NK-92 treated with Interleukin-12 subunit alpha and Interleukin-12 subunit beta, amount 100 ng/mL, for 24 hours (cell line): ENCODE measurements around the gene MYO6.

Experiments used
- DNase-seq: peaks from one replicate; lab custom pipeline; 2025; lab: John Stamatoyannopoulos, UW

Gene MYO6

DNA sequence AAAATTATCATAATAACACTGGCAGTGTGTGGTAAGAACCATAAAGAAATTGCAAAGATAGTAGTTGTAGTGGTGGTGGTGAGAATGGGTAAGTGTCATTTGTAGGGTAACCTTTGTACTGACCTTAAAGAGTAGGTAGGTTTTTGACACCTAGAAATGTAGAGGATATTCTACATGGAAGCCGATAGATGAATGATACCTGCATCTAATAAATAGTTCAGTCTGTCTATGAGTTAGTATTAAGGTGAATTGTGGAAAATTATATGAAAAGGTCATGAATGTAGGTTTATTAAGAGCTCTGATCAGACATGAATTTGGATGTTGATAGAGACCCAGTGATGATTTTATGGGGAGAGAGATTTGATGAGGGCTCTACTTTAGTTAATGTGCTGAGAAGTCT, 78.1 kb downstream of the MYO6 start:
- no peak for DNase-seq

DNA sequence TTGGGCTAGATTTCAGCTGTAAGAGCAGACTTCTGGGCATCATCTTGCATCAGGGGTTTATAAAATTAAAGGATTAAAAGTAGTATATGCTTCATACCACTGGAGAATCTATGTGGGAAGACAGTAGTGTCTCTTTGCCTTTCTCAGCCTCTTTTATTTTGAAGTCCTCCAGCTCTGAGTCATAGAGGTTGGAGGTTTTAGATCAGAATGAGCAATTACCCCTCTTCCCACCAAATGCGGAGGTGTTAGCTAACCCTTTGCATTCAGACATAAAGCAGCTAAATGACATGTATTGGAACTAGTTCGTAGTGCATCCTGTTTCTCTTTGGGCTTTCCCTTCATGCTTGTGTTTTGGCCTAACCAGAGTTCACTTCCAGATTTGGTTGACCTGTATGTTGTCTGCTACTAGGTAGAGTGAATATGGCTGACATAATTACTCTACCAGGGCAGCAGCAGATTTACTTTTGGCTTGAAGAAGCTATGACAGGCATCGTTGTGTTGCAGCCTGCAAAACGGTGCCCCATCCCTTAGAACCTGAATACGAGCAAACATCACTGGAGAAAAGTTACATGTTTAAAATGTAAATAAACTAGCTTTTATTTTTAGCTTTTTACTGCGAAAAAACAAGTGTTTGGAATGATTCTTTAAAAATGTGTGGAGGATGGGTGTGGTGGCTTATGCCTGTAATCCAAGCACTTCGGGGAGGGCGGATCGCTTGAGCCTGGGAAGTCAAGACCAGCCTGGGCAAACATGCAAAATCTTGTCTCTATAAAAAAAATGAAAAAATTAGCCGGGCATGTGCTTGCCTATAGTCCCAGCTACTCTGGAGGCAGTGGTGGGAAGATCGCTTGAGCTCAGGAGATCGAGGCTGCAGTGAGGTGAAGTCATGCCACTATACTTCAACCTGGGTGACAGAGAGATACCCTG, 82.2 kb downstream of the MYO6 start:
- no peak for DNase-seq

DNA sequence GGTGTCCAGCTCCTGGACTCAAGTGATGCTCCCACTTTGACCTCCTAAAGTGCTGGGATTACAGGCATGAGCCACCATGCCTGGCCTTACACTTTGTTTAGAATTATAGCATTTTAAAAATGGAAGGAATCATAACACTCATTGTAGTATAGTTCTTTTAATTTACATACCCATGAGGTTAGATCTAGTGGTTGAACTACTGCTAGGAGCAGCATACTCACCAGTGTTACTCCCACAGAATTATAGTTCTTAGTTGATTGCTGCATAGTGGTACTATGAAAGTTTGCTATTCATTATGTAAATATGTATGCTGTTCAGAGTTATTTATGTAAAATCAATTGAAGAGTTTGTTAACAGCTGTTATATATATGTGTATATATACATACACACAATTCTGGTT, 85.4 kb downstream of the MYO6 start:
- no peak for DNase-seq

GRCh38 chr6:75842191-75842590, 93.2 kb downstream of the MYO6 start:
- DNase-seq = no peak

DNA sequence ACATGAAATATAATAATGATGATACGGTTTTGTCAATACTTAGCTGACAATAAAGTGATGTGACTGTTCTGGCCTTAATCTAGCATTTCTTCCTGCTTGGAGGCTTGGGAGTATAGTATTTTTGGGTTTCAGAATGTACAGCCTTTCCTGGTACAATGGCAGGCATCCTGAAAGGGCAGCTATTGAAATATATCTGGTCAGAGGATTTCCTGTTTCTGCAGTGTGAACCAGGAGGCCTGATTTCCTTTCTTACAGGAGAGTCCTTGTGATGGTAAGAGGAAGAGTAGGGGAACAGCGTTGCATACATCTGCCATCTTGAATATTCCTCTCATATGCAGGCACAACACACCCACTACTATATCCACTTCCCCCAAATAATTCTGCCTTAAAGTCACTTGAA, 93.7 kb downstream of the MYO6 start:
- no peak for DNase-seq

DNA sequence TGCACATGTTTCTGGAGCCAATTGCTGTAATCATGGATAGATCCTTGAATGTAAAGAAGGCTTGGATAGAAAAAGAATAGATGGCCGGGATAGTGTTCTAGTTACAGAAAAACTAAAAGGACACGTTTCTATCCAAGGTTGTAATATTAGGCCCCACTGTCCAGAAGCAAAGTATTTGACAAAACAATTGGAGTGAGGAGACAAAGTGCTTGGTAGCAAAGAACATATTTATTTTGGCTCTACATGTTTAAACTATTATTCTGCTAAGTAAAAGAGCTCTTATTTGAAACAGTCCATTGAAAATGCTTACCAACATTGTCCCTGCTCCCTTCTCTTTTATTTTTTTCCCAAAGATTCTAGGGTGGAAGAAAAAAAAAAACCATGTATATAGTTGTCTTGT, 94.4 kb downstream of the MYO6 start:
- DNase-seq = no peak

GRCh38 chr6:75848274-75848673, 99.2 kb downstream of the MYO6 start:
- no peak for DNase-seq

- no peak for DNase-seq
Measured at GRCh38 chr6:75849329-75850025, 100.4 kb downstream of the MYO6 start.

DNA sequence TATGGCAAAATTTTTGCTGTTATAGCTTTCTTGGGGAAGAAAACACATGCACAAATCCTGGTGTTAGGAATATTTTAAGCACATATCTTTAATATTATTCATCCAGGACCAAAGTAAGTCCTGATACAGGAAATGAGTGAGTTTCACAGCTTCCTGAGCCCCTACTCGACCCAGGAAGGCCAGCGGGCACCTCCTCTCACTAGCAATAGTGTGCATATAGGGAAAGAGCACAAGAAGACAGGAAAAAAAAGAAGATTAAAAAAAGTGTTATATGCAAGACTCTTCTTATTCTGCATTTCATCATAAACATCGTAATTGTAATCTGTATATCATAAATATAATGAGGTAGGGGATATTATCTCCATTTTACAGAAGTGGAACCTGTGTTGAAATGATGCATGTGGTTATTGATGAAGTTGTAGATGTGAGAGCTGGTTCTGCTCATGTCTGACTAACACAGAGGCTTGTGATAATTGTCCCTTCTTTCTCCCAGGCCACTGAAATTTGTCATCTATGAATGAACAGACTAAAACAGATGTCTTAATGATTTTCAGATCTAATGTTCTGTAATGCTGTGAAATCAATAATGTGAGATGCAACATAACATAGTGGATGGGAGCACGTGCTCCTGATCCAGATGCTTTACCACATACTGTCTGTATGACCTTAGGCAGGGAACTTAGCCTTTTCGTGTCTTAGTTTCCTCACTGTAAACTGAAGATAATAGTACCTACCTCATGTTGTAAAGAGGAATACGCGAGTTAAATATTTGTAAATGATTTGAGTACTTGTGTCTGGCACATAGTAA, 101.2 kb downstream of the MYO6 start:
- DNase-seq = no peak

GRCh38 chr6:75852721-75853120, 103.7 kb downstream of the MYO6 start:
- DNase-seq = no peak

GRCh38 chr6:75853806-75854205, 104.8 kb downstream of the MYO6 start:
- DNase-seq = no peak

GRCh38 chr6:75855052-75855451, 106.0 kb downstream of the MYO6 start:
- DNase-seq = no peak

DNA sequence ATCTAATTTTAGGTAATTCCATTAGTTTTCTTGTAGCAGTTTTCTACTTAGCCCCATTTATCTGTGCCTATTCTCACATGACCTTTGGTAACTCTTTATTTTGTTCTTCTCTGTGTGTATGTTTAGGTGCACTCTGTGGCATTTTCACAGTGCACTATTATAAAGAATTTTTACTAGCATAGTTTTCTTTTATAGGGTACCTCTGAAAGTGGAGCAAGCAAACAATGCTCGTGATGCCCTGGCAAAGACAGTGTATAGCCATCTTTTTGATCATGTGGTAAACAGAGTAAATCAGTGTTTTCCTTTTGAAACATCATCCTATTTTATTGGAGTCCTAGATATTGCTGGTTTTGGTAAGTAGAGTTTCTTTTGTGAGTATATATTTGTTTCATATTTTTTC, 107.9 kb downstream of the MYO6 start:
- no peak for DNase-seq

DNA sequence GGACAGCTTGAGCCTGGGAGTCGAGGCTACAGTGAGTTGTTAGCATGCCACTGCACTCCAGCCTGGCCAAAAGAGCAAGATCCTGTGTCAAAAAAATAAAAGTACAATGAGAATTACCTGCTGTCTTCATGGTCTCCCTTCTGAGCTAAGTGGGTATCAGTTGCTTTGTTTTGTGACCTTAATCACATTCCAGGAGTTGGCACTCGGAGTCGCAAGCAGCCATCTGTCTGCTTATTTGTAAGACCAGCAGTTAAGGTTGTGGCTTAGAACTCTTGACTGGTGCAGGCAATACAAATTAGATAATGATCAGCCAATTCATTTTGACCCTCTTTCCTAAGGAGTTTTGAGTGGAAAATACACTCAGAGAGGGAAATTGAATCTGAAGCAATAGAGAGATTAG, 114.0 kb downstream of the MYO6 start:
- no peak for DNase-seq

DNA sequence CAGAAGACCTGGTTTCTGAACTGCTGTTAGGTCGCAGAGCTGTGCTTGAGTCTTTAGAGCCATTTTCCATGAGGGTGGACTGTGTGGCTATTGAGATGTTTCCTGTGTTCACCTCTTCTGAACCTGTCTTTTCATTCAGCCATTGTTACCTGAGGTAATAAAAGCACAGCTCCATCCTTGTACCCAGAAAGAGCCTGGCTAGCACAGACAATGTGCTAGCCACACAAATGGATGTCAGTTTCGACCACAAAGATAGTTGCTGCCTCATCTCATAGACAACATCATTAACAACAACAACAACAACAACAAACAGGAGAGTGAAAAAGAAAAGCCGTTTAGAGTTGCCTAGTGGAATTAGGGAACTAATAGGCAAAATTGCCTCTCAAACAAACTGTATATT, 114.7 kb downstream of the MYO6 start:
- DNase-seq = no peak

DNA sequence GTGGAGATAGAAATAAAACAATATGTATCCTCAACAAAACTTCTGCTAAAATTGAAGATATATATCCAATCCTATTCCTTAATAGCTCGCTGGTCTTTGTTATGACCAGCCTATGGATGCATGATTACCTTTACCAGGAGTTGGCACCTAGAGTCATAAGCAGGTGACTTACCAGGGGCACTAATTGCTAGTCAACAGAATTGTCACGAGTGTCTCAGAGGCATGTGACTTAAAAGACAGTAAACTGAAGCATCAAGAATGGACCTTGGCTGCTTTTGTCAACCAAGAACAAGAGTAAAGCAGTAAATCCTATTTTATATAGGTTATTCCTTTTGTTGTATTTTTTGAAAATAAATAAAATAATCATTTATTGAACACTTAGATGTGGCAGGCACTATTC, 115.4 kb downstream of the MYO6 start:
- DNase-seq = no peak

DNA sequence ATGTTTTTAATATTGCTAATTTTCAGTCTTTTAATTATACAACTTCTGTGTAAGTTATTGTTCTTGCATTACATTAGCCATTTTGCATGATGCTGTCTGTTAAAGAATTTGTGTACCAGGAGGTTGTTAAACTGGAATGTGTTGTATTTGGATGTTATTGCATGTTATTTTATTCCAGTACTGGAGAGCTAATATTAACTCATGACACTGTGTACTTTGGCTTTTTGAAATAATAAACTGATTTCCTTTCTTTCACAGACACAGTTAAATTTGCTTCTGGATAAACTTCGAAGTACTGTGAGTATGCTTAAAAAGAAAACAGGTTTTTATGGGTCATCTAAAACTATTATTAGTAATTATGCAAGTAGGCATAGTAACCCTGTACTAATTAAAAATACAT, 121.3 kb downstream of the MYO6 start:
- DNase-seq = no peak

DNA sequence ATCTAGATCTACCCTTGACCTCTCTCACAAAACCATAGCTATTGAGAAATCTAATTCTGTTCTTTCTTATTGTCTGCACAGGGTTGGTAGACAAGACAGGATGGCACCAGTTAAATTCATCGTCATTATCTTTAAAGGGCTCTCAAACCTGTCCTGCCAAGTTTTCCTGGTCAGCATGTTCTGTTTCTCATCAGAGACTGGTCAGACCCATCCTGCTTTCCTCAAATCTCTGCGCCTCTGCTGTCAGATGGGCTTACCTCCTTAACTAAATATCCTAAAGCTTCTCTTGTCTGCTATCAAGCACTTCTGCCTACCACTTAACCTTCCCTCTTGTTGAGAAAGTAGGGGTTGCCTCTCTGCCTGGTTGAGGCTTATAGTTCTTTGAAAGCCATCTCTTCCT, 125.2 kb downstream of the MYO6 start:
- DNase-seq = no peak

DNA sequence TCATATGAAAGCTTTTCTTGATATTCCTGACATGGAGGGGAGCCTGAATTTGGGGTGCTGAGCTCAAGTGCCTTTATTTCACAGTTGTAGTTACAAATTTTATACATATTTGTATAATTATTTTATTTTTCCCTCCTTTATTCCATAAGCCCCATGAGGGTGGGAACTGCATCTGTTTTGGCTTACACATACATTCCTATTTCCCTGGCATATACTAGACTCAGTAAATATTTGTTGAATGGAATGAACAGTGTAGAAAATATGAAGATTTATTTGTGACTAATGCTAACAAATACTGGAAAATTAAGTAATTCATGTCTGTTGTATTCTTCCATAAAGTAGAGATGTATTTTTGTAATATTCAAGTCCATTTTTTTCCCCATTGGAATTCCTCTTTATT, 127.1 kb downstream of the MYO6 start:
- DNase-seq = no peak

DNA sequence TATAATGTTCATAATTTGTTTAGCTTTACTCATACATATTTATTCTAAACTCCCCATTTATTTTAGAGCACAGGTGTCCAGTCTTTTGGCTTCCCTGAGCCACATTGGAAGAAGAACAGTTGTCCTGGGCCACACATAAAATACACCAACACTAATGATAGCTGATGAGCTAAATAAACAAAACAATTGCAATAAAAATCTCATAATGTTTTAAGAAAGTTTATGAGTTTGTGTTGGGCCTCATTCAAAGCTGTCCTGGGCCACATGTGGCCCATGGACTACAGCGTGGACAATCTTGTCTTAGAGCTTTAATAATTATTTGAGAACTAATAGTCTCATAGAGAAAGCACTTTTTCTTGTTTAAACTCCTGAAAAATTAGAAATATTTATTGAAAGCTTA, 131.3 kb downstream of the MYO6 start:
- DNase-seq = no peak

DNA sequence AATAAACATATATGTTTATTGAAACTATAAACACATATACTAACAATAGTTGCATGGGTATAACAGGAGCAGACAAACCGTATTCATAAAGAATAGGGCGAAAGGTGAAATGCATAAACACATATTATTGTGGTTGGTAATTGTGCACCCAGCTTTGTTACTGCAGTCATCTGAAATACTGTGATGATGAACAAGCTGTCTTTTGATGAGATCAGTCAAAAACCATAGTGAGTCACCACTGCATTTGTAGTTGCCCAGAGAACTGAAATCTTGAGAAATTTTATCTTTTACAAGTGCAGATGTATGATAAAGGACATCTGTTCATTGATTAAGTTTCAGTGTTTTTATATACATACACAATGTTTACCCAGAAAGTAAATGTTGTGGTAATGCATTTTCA, 133.7 kb downstream of the MYO6 start:
- no peak for DNase-seq

GRCh38 chr6:75884822-75885221, 135.8 kb downstream of the MYO6 start:
- DNase-seq = no peak

- DNase-seq = no peak
Measured at GRCh38 chr6:75892384-75892783, 143.3 kb downstream of the MYO6 start.
